NCI-H1105 treated with DMSO at 0.1 percent for 48 hours (cell line): ENCODE measurements around the gene RPL13A.
"Not testable (repeated sequence)": the region's sequence is repeated elsewhere in the genome, so short reads cannot be mapped to it uniquely, and the experiment has no call there.

Source experiments
- DNase-seq: peaks from one replicate; lab custom pipeline; 2025; lab: John Stamatoyannopoulos, UW

Gene RPL13A

DNA sequence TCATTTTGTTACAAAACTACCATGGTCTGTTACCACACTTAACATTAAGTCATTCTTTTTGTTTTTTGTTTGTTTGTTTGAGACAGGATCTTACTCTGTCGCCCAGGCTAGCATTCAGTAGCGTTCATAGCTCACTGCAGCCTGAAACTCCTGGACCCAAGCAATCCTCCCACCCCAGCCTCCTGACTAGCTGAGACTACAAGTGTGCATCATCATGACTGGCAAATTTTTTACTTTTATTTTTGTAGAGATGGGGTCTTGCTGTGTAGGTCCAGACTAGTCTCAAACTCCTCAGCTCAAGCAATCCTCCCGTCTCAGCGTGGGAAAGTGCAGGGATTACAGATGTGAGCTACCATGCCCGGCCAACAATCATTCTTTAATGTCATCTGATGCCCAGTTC lies 31.1 kb upstream of the RPL13A start:
- no peak for DNase-seq

DNA sequence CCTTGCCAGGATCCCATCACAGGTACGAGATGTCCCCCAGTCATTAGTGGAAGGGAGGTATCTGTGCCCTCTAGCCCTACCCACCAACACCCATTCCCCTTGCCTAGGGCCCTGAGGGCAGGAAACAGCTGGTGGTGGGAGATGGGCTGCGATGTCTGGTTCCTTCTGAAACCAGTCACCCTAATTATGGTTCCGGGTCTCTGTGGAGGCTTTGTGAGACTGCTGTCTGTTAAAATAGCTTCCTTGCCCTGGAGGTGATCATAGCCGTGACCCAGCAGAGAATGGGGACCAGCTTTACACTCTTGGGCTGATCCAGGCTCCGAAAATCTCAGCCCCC lies 28.9 kb upstream of the RPL13A start:
- DNase-seq: no peak

DNA sequence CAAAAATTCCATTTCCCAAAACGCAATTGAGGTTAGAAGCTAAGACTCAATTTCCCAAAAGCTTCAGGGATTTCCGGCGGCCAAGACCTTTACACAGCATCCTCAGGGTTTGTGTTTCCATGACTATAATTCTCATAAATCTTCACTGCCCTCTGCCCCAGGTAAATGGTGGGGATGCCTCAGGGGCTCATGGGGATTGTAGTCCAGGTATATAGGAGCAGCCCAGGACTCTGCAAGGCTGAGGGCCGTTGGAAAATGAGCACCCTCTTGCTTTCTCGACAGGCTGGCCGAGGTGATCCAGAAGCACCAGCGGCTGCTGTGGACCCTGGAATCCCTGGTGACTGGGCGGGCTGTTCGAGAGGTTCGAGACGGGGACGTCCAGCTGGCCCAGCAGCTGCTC lies 28.0 kb upstream of the RPL13A start:
- no peak for DNase-seq

DNA sequence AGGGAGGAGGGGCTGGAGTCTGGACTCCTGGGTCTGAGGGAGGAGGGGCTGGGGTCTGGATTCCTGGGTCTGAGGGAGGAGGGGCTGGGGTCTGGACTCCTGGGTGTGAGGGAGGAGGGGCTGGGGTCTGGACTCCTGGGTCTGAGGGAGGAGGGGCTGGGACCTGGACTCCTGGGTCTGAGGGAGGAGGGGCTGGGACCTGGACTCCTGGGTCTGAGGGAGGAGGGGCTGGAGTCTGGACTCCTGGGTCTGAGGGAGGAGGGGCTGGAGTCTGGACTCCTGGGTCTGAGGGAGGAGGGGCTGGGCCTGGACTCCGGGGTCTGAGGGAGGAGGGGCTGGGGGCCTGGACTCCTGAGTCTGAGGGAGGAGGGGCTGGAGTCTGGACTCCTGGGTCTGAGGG lies 26.3 kb upstream of the RPL13A start:
- DNase-seq: not testable (repeated sequence)

DNA sequence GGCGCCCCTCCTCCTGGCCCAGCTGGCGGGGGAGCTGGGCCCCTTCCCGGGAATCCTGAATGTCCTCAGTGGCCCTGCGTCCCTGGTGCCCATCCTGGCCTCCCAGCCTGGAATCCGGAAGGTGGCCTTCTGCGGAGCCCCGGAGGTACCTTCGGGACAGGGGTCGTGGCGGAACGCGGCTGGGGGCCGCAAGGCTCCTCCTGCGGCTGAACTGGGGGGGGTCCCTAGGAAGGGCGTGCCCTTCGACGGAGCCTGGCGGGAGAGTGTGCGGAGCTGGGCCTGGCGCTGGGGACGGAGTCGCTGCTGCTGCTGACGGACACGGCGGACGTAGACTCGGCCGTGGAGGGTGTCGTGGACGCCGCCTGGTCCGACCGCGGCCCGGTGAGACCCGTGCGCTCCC lies 25.8 kb upstream of the RPL13A start:
- DNase-seq: no peak

DNA sequence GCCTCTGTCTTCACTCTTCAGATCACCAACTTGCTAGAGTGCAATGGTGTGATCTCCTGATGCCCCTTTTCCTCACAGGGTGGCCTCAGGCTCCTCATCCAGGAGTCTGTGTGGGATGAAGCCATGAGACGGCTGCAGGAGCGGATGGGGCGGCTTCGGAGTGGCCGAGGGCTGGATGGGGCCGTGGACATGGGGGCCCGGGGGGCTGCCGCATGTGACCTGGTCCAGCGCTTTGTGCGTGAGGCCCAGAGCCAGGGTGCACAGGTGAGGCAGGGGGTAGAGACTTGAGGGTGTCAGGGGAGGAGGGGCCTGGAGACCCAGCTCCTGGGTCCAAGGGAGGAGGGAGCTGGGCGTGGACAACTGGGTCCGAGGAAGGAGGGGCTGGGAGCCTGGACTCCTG lies 24.9 kb upstream of the RPL13A start:
- DNase-seq: no peak

DNA sequence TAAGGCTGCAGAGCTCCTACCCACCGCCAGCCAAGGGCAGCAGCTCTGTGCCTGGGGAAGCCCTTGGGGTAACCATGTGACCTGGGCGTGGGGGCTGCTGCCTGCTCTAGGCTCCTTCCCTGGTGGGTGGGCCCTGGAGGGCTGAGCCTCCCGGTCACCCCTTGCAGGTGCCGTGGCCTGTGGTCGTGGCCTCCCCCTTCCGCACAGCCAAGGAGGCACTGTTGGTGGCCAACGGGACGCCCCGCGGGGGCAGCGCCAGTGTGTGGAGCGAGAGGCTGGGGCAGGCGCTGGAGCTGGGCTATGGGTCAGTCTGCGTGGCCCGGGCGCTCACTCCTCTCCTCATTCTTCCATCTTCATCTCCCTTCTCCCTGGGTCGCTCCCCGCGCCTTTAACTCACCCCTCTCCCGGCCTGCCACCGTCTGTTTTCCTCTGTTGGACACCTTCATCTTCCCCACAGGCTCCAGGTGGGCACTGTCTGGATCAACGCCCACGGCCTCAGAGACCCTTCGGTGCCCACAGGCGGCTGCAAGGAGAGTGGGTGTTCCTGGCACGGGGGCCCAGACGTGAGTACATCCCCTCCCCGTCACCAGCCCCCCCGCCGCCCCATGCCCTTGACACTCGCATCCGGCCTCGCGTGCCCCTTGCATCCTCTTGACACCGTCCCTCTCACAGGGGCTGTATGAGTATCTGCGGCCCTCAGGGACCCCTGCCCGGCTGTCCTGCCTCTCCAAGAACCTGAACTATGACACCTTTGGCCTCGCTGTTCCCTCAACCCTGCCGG lies 23.3 kb upstream of the RPL13A start:
- no peak for DNase-seq

DNA sequence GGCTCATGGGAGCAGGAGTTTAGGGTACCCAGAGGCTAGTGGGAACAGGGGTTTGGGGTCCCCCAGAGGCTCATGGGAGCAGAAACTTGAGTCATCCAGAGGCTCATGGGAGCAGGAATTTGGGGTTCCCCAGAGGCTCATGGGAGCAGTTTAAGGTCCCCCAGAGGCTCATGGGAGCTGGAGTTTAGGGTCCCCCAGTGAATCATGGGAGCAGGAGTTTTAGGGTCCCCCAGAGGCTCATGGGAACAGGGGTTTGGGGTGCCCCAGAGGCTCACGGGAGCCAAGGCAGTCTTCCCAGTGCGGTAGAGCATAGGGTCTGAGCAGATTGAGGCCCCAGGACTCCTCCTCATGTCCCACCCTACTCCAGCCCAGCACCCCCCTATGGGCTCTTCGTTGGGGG lies 22.0 kb upstream of the RPL13A start:
- no peak for DNase-seq

DNA sequence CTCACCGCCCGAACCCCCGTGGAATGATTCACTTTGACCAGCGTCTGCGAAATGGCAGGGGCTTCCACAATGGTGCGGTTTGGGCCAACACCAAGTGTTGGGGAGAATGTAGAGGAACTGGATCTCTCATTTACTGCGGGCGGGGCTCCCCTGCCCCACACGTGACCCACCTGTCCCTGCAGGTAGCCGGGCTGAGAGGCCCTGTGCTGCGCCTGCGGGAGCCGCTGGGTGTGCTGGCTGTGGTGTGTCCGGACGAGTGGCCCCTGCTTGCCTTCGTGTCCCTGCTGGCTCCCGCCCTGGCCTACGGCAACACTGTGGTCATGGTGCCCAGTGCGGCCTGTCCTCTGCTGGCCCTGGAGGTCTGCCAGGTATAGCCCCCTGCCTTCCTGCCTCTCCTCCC lies 19.2 kb upstream of the RPL13A start:
- no peak for DNase-seq

DNA sequence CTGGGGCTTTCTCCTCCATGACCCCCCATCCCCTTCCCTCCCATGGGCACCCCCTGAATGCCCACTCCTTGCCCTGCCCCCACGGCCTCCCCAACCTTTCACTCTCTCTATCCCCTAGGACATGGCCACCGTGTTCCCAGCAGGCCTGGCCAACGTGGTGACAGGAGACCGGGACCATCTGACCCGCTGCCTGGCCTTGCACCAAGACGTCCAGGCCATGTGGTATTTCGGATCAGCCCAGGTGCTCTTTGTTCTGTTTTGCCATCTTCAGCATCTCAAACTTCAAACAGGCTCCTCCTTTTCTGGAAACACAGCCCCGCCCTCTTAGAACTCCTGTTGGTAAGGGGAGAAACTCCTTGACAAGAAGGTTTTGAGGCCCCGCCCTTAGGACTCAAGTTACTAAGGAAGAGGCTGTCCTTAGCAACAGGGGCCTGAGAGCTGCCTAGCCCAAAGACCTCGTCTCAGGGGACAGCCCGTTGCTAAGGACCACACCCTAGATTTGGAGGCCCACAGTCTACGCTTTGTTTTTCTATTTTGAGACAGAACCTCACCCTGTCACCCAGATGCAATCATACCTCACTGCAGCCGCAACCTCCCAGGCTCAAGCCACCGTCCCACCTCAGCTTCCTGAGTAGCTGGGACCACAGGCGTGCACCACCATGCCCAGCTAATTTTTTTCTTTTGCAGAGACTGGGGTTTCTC lies 18.5 kb upstream of the RPL13A start:
- DNase-seq: no peak

DNA sequence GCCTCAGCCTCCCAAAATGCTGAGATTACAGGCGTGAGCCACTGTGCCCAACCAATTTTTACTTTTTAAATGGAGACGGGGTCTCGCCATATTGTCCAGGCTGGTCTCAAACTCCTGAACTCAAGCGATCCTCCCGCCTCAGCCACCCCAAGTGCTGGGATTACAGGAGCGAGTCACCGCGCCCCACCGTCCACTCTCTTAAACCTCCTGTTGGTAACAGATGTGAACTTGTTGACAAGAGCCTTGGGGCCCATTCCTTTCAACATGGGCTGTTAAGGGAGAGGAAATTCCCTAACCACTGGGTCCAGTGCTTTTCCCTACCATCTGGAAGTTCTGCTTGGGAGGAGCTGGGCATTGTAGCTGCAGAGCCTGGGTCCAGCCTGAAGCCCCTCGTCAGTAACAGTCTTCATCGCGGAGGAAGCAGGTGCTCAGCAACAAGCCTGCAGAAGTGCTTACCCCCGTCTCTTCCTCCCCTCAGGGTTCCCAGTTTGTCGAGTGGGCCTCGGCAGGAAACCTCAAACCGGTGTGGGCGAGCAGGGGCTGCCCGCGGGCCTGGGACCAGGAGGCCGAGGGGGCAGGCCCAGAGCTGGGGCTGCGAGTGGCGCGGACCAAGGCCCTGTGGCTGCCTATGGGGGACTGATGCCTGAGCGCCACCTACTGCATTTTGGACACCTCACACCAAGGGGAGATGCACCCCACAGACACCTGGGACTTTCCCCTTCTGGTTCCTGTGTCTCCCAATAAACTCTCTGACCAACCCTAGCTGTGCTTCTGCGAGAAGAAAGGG lies 17.4 kb upstream of the RPL13A start:
- DNase-seq: no peak

DNA sequence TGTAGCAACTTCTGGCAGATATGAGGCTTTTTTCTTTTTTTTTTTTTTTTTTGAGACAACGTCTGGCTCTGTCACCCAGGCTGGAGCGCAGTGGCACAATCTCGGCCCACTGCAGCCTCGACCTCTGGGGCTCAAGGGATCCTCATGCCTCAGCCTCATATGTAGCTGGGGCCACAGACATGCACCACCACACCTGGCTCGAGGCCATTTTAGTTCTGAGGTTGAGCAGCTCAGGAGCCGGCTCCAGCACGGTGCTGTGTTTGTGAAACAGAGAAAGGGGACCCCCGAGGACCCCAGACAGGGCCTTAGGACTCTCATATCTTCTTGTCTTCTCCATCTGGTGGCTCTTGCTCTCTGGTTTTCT lies 16.8 kb upstream of the RPL13A start:
- DNase-seq: no peak

DNA sequence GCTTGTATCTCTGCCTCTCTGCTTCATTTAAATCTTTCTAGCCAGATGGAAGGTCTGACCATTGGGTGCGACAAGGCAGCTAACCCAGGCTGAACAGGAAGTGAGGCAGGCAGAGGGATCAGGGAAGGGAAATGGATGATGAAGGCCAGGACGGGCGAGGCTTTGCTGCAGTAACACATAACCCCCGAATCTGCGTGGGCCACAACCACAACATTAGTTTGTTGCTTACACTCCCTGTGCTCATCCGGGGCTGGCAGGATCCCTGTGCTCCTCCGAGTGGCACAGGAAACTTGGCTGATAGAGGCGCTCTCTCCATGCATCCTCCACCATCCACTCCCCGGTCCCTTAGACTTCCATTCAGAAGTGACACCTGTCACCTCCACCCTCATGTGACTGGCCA lies 14.5 kb upstream of the RPL13A start:
- no peak for DNase-seq

DNA sequence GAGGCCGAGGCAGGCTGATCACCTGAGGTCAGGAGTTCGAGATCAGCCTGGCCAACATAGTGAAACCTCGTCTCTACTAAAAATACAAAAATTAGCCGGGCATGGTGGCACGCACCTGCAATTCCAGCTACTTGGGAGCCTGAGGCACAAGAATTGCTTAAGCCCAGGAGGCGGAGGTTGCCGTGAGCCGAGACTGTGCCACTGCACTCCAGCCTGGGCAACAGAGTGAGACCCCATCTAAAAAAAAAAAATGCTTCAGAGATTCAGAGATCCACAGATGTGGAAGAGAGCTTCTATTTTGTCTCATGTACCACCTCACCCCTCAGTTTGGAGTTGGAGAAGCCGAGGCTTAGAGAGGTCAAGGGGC lies 13.9 kb upstream of the RPL13A start:
- DNase-seq: not testable (repeated sequence)

DNA sequence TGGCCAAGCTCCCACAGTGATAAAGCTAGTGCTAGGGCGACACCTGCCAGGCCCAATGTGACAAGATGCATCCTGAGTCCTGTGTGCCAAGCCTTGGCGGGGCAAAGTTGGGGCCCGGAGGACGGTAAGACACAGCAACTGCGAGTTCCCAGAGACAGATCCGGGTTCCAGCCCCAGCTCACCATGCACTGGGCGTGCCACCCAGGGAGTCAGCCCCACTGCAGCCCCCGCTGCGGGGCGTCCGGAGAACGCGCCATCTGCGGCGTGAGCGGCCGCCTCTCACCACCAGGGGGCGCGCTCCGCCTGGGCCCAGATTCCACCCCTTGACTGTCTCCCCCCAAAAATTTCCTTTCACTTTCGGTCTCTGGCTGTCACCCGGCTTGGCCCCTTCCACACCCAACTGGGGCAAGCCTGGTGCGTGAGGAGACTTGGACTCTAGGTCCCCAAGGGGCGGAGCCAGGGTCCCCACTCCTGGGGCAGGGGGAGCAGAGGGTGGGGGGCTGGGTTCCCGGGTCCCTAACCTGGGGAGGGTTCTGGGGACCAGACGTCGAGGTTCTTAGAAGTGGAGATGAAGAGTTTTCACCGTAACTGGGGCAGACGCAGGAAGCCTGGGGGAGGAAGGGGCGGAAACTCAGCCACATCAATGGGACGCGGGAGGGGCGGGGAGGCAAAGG lies 13.4 kb upstream of the RPL13A start, which contains the start of gene FLT3LG:
Gene FLT3LG (plus strand): TSS at position 348 of the 674 bp plus-strand sequence. CDS start 425 bp downstream, outside the sequence.
- peak; percentile 43 for DNase-seq

DNA sequence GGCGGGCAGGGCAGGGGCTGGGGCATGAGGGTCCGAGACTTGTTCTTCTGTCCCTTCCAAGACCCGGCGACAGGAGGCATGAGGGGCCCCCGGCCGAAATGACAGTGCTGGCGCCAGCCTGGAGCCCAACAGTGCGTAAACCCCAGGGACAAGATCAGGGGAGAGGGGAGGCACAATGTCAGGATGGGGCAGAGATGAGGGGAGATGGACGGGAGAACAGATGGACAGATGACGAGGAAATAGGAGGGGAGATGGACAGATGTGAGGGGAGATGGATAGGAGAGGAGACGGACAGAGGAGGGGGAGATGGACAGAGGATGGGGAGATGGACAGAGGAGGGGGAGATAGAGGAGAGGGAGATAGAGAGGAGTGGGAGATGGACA lies 12.9 kb upstream of the RPL13A start:
- DNase-seq: no peak

DNA sequence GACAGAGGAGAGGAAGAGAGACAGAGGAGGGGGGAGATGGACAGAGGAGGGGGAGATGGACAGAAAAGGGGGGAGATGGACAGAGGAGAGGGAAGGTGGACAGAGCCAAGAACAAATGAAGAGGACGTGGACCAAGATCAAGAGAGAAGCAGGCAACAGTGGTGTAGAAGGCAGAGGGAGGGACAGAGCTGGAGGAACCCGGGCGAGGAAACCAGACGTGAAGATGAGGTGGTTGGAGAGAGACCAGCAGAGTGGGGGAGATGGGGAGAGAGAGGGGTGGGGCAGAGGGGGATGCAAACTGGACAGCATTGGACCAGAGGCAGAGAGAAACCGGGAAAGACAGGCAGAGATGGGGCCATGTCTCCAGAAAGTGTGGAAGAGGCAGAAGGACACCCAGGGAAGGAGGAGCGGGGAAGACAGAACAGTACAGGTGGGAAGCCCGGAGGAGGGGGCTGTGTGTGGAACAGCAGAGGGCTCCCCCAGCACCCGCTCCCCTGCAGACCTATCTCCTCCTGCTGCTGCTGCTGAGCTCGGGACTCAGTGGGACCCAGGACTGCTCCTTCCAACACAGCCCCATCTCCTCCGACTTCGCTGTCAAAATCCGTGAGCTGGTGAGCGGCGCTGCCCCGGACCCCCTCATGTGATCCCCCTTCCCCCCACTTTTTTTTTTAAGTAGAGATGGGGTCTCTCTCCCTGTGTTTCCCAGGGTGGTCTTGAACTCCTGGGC lies 12.1 kb upstream of the RPL13A start:
- no peak for DNase-seq

DNA sequence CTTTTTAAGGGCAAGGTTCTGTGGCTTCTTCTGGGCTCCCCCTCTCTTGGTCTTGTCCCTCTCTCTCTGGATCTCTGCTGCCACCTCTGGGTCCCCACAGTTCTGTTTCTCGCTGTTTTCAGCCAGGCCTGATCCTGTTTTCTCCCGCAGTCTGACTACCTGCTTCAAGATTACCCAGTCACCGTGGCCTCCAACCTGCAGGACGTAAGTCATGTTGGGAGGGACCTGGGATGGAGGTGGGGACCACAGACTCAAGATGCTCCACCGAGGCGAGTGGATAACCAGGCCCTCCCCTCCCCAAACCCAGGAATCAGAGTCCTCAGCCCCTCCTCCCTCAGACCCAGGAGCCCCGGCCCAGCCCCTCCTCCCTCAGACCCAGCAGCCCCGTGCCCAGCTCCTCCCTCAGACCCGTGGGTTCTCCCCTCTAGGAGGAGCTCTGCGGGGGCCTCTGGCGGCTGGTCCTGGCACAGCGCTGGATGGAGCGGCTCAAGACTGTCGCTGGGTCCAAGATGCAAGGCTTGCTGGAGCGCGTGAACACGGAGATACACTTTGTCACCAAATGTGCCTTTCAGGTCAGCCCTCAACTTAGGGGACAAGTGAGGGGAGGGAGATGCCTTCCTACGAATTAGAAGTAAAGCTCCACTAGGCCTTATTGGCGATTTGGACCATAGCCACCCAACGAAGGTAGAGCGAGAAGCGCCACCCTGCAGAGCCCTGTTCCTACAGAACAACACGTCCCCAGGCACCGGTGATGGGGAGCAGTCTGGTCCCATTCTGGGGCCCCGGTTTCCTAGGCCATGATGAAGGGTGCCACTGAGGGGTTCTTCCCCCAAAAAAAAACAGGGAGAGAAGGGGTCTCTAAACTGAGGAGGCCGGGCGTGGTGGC lies 11.2 kb upstream of the RPL13A start:
- no peak for DNase-seq

DNA sequence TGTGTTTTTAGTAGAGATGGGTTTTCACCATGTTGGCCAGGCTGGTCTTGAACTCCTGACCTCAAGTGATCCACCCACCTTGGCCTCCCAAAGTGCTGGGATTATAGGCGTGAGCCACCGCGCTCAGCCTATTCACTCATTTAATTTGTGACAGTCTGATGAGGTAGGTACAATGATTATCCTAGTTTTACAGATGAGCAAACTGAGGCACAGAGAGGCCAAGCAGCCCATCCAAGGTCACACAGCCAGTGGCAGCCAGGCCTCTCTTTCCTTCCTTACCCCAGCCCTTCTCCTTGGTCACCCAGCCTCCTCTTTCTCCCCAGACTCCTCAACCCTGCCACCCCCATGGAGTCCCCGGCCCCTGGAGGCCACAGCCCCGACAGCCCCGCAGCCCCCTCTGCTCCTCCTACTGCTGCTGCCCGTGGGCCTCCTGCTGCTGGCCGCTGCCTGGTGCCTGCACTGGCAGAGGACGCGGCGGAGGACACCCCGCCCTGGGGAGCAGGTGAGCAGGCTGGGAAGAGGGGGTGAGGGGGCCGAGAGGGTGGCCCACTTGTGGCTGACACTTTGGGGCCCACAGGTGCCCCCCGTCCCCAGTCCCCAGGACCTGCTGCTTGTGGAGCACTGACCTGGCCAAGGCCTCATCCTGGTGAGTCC lies 7.3 kb upstream of the RPL13A start:
- no peak for DNase-seq

DNA sequence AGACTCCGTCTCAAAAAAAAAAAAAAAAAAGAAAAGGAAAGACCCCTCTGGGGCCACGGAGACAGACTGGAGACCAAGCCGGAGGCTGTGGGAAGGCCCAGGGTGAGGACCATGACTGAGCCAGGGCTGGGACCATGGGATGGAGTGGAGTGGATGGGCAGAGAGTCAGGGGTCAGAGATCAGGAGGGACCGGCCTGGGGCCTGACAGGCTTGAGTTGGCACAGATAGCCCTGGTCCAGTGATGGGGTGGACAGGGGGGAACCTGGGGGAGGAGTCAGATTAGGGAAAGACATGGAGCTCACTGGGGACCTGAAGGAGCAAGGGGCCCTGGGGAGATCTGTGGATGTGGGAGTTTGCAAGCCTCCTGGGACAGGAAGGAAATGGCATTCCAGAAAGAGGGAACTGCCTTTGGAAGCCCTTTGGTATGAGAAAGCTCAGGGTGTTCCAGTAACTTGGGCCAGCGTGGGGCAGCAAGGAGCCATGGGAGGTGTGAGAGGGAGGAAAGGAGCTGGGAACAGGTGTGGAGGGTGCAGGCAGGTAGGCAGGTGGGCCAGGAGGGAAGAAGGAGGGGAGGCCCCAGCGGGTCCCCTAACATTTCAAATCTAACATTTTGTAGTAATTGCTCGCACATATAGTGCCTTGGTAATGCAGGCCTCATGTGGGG lies 6.3 kb upstream of the RPL13A start:
- no peak for DNase-seq
